ENCODE measurements around the gene WDR89. TPM values are rescaled to one million over a fixed set of nuclear protein-coding genes. Genes with fewer than 3 reads are reported as not detected.

WDR89 gene, protein sequence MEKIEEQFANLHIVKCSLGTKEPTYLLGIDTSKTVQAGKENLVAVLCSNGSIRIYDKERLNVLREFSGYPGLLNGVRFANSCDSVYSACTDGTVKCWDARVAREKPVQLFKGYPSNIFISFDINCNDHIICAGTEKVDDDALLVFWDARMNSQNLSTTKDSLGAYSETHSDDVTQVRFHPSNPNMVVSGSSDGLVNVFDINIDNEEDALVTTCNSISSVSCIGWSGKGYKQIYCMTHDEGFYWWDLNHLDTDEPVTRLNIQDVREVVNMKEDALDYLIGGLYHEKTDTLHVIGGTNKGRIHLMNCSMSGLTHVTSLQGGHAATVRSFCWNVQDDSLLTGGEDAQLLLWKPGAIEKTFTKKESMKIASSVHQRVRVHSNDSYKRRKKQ
- polyA plus RNA-seq = 10 to 100 TPM in 1 of 4 donors, 1 to 10 TPM in 3; 3.0 to 13.1 (median 5.1) TPM
- long read RNA-seq, donor 1 = 0 reads
- long read RNA-seq, donor 2, partial matches to known transcripts = 0 of 2 reads
- long read RNA-seq, donor 2, other reads (novel, unspliced or antisense) = 0 of 2 reads
- long read RNA-seq, donor 3, transcript WDR89-204 (1 exons, 2,935 nt) = major isoform, 6 of 6 reads
- long read RNA-seq, donor 3, partial matches to known transcripts = 0 of 6 reads
- long read RNA-seq, donor 3, other reads (novel, unspliced or antisense) = 0 of 6 reads
- long read RNA-seq, donor 4 = 0 reads
- long read RNA-seq, donor 5, partial matches to known transcripts = 0 of 1 reads
- long read RNA-seq, donor 5, other reads (novel, unspliced or antisense) = 0 of 1 reads
- long read RNA-seq, donor 6, transcript WDR89-204 (1 exons, 2,935 nt) = major isoform, 5 of 5 reads
- long read RNA-seq, donor 6, partial matches to known transcripts = 0 of 5 reads
- long read RNA-seq, donor 6, other reads (novel, unspliced or antisense) = 0 of 5 reads
- long read RNA-seq, donor 7 = 0 reads
- long read RNA-seq, donor 8 = 0 reads
- long read RNA-seq, donor 9, partial matches to known transcripts = 0 of 1 reads
- long read RNA-seq, donor 9, other reads (novel, unspliced or antisense) = 0 of 1 reads
- long read RNA-seq, donor 10, transcript WDR89-204 (1 exons, 2,935 nt) = major isoform, 7 of 12 reads
- long read RNA-seq, donor 10, partial matches to known transcripts = 0 of 12 reads
- long read RNA-seq, donor 10, other reads (novel, unspliced or antisense) = 5 of 12 reads

GRCh38 chr14:63641473-63642228 lies at the start of gene WDR89:
TSS of gene WDR89 (minus strand) at chr14:63641871. CDS start at chr14:63599942, 41,929 bp downstream.
- peak; percentile 99 to 100 for DNase-seq
- peak; percentile 85 for FAIRE-seq
- WGBS, 3 donors = 0 to 1% (median 0%) methylated on average over 60 of the region's 60 CpGs
- Histone ChIP-seq H3K27ac (ENCODE audit: low read depth in 1 of 3, low read length in 2 of 3) (peak within 1 kb of the TSS; percentile 95 to 98 (median 96)), H3K4me3 (ENCODE audit: low read depth in 1 of 3, low read length in 3 of 3) (peak within 1 kb of the TSS; percentile 44 to 67 (median 60)), H3K4me1 (ENCODE audit: control insufficient read depth in 3 of 3, insufficient read depth in 2 of 3, low read depth in 1 of 3, low read length in 2 of 3) (peaks cover 0 to 3% (median 0%) of the 10 kb centered on the region in 3 donors), H3K9me3 (ENCODE audit: control insufficient read depth in 2 of 2, insufficient read depth in 1 of 2, low read depth in 1 of 2, low read length in 1 of 2) (no peaks in the 10 kb centered on the region), H3K27me3 (ENCODE audit: control insufficient read depth in 3 of 3, insufficient read depth in 3 of 3, low read length in 3 of 3) (no peaks in the 10 kb centered on the region), H3K36me3 (ENCODE audit: control insufficient read depth in 3 of 3, insufficient read depth in 2 of 3, low read depth in 1 of 3, low read length in 3 of 3) (peaks cover 0 to 2% (median 0%) of the 10 kb centered on the region in 3 donors)

- Histone ChIP-seq H3K4me1 (ENCODE audit: control insufficient read depth in 3 of 3, insufficient read depth in 2 of 3, low read depth in 1 of 3, low read length in 2 of 3) (no peaks in the 10 kb centered on the region), H3K4me3 (ENCODE audit: low read depth in 1 of 3, low read length in 3 of 3) (no peak overlapping the region), H3K36me3 (ENCODE audit: control insufficient read depth in 3 of 3, insufficient read depth in 2 of 3, low read depth in 1 of 3, low read length in 3 of 3) (peaks cover 0 to 3% (median 0%) of the 10 kb centered on the region in 3 donors), H3K27ac (ENCODE audit: low read depth in 1 of 3, low read length in 2 of 3) (no peak overlapping the region), H3K27me3 (ENCODE audit: control insufficient read depth in 3 of 3, insufficient read depth in 3 of 3, low read length in 3 of 3) (no peaks in the 10 kb centered on the region), H3K9me3 (ENCODE audit: control insufficient read depth in 2 of 2, insufficient read depth in 1 of 2, low read depth in 1 of 2, low read length in 1 of 2) (no peaks in the 10 kb centered on the region)
- FAIRE-seq (no peak), DNase-seq (no peak)
- WGBS, 3 donors = 78 to 91% (median 85%) methylated on average over 3 of the region's 3 CpGs
These were observed 47.5 kb upstream of the WDR89 start for GRCh38 chr14:63689132-63689531.

GRCh38 chr14:63686926-63687325 lies 45.3 kb upstream of the WDR89 start:
- no peak overlapping the region for H3K27ac ChIP-seq (ENCODE audit: low read depth in 1 of 3, low read length in 2 of 3)
- no peaks in the 10 kb centered on the region for H3K4me1 ChIP-seq (ENCODE audit: control insufficient read depth in 3 of 3, insufficient read depth in 2 of 3, low read depth in 1 of 3, low read length in 2 of 3)
- no peak overlapping the region for H3K4me3 ChIP-seq (ENCODE audit: low read depth in 1 of 3, low read length in 3 of 3)
- H3K36me3 ChIP-seq (ENCODE audit: control insufficient read depth in 3 of 3, insufficient read depth in 2 of 3, low read depth in 1 of 3, low read length in 3 of 3) = no peaks in the 10 kb centered on the region
- H3K9me3 ChIP-seq (ENCODE audit: control insufficient read depth in 2 of 2, insufficient read depth in 1 of 2, low read depth in 1 of 2, low read length in 1 of 2) = no peaks in the 10 kb centered on the region
- DNase-seq (no peak), FAIRE-seq (no peak)
- H3K27me3 ChIP-seq (ENCODE audit: control insufficient read depth in 3 of 3, insufficient read depth in 3 of 3, low read length in 3 of 3) = no peaks in the 10 kb centered on the region

- Histone ChIP-seq H3K9me3 (ENCODE audit: control insufficient read depth in 2 of 2, insufficient read depth in 1 of 2, low read depth in 1 of 2, low read length in 1 of 2) (no peaks in the 10 kb centered on the region), H3K27ac (ENCODE audit: low read depth in 1 of 3, low read length in 2 of 3) (no peak overlapping the region), H3K36me3 (ENCODE audit: control insufficient read depth in 3 of 3, insufficient read depth in 2 of 3, low read depth in 1 of 3, low read length in 3 of 3) (no peaks in the 10 kb centered on the region), H3K27me3 (ENCODE audit: control insufficient read depth in 3 of 3, insufficient read depth in 3 of 3, low read length in 3 of 3) (no peaks in the 10 kb centered on the region), H3K4me1 (ENCODE audit: control insufficient read depth in 3 of 3, insufficient read depth in 2 of 3, low read depth in 1 of 3, low read length in 2 of 3) (no peaks in the 10 kb centered on the region), H3K4me3 (ENCODE audit: low read depth in 1 of 3, low read length in 3 of 3) (no peak overlapping the region)
- DNase-seq = no peak
- 96 to 100% (median 100%) methylated on average over 1 of the region's 1 CpG for WGBS, 3 donors
- FAIRE-seq = peak; percentile 71
These were observed 43.7 kb upstream of the WDR89 start for GRCh38 chr14:63685401-63685800.

GRCh38 chr14:63682727-63683593 lies 41.3 kb upstream of the WDR89 start:
- Histone ChIP-seq H3K4me1 (ENCODE audit: control insufficient read depth in 3 of 3, insufficient read depth in 2 of 3, low read depth in 1 of 3, low read length in 2 of 3) (no peaks in the 10 kb centered on the region), H3K9me3 (ENCODE audit: control insufficient read depth in 2 of 2, insufficient read depth in 1 of 2, low read depth in 1 of 2, low read length in 1 of 2) (no peaks in the 10 kb centered on the region), H3K27me3 (ENCODE audit: control insufficient read depth in 3 of 3, insufficient read depth in 3 of 3, low read length in 3 of 3) (no peaks in the 10 kb centered on the region), H3K4me3 (ENCODE audit: low read depth in 1 of 3, low read length in 3 of 3) (no peak overlapping the region), H3K27ac (ENCODE audit: low read depth in 1 of 3, low read length in 2 of 3) (no peak overlapping the region), H3K36me3 (ENCODE audit: control insufficient read depth in 3 of 3, insufficient read depth in 2 of 3, low read depth in 1 of 3, low read length in 3 of 3) (no peaks in the 10 kb centered on the region)
- DNase-seq = no peak
- WGBS, 3 donors = 90 to 94% (median 90%) methylated on average over 9 of the region's 9 CpGs
- FAIRE-seq = no peak

GRCh38 chr14:63678536-63678935 lies 36.9 kb upstream of the WDR89 start:
- H3K36me3 ChIP-seq (ENCODE audit: control insufficient read depth in 3 of 3, insufficient read depth in 2 of 3, low read depth in 1 of 3, low read length in 3 of 3) = no peaks in the 10 kb centered on the region
- H3K4me3 ChIP-seq (ENCODE audit: low read depth in 1 of 3, low read length in 3 of 3) = no peak overlapping the region
- 90 to 100% (median 100%) methylated on average over 1 of the region's 1 CpG for WGBS, 3 donors
- FAIRE-seq (no peak), DNase-seq (no peak)
- peak overlapping the region in 1 of 3 donors; percentile 30 for H3K27ac ChIP-seq (ENCODE audit: low read depth in 1 of 3, low read length in 2 of 3)
- H3K27me3 ChIP-seq (ENCODE audit: control insufficient read depth in 3 of 3, insufficient read depth in 3 of 3, low read length in 3 of 3) = no peaks in the 10 kb centered on the region
- no peaks in the 10 kb centered on the region for H3K9me3 ChIP-seq (ENCODE audit: control insufficient read depth in 2 of 2, insufficient read depth in 1 of 2, low read depth in 1 of 2, low read length in 1 of 2)
- H3K4me1 ChIP-seq (ENCODE audit: control insufficient read depth in 3 of 3, insufficient read depth in 2 of 3, low read depth in 1 of 3, low read length in 2 of 3) = no peaks in the 10 kb centered on the region

- H3K36me3 ChIP-seq (ENCODE audit: control insufficient read depth in 3 of 3, insufficient read depth in 2 of 3, low read depth in 1 of 3, low read length in 3 of 3) = no peaks in the 10 kb centered on the region
- WGBS, 3 donors = 22 to 53% (median 34%) methylated on average over 3 of the region's 3 CpGs
- H3K9me3 ChIP-seq (ENCODE audit: control insufficient read depth in 2 of 2, insufficient read depth in 1 of 2, low read depth in 1 of 2, low read length in 1 of 2) = no peaks in the 10 kb centered on the region
- no peaks in the 10 kb centered on the region for H3K27me3 ChIP-seq (ENCODE audit: control insufficient read depth in 3 of 3, insufficient read depth in 3 of 3, low read length in 3 of 3)
- DNase-seq (peak; percentile 67 to 84), FAIRE-seq (no peak)
- no peaks in the 10 kb centered on the region for H3K4me1 ChIP-seq (ENCODE audit: control insufficient read depth in 3 of 3, insufficient read depth in 2 of 3, low read depth in 1 of 3, low read length in 2 of 3)
- no peak overlapping the region for H3K4me3 ChIP-seq (ENCODE audit: low read depth in 1 of 3, low read length in 3 of 3)
- peak overlapping the region in 1 of 3 donors; percentile 30 for H3K27ac ChIP-seq (ENCODE audit: low read depth in 1 of 3, low read length in 2 of 3)
These were observed 36.3 kb upstream of the WDR89 start for GRCh38 chr14:63677891-63678379.
